K562 (cell line): ENCODE measurements around the gene RNASEH2A. TPM values are rescaled to one million over a fixed set of nuclear protein-coding genes. Genes with fewer than 3 reads are reported as not detected.

Experiments used
- ATF7 ChIP-seq: fragments of 450-650 bp; IDR thresholded peaks from 2 replicates; pipeline ENCODE4 v1.7.1; 2014; ENCODE audit warnings: mild to moderate bottlenecking, moderate library complexity
- CC2D1A ChIP-seq: fragments of 450-650 bp; IDR thresholded peaks from 2 replicates; pipeline ENCODE4 v1.6.1; 2017; ENCODE audit warnings: mild to moderate bottlenecking
- ETV1 ChIP-seq: fragments of 450-650 bp; conservative IDR thresholded peaks from 2 replicates; pipeline ENCODE4 v1.6.1; 2016; ENCODE audit warnings: missing genetic modification characterization, control low read depth, low read depth, missing compliant biosample characterization
- GMEB1 ChIP-seq: fragments of 250-450 bp; sonication (Bioruptor Pico); IDR thresholded peaks from 2 replicates; pipeline ENCODE4 v1.4.0; 2020; ENCODE audit warnings: mild to moderate bottlenecking
- HIVEP1 ChIP-seq: fragments of 250-450 bp; sonication (Bioruptor Pico); IDR thresholded peaks from 2 replicates; pipeline ENCODE4 v1.4.0; 2020; ENCODE audit warnings: mild to moderate bottlenecking
- L3MBTL2 ChIP-seq: fragments of 450-650 bp; IDR thresholded peaks from 2 replicates; pipeline ENCODE4 v1.6.1; 2016; ENCODE audit warnings: mild to moderate bottlenecking, moderate library complexity
- LCOR ChIP-seq: sonication (generic); formaldehyde crosslinking; IDR thresholded peaks from 2 replicates; pipeline ENCODE4 v1.8.0; 2022; ENCODE audit warnings: mild to moderate bottlenecking, missing genetic modification reagents
- MCM5 ChIP-seq: fragments of 450-650 bp; IDR thresholded peaks from 2 replicates; pipeline ENCODE4 v1.6.1; 2016; ENCODE audit warnings: low read depth
- NCOA4 ChIP-seq: fragments of 450-650 bp; IDR thresholded peaks from 2 replicates; pipeline ENCODE4 v1.6.1; 2018; ENCODE audit warnings: mild to moderate bottlenecking; ENCODE audit not compliant: partially characterized antibody
- SAP30 ChIP-seq: fragments of 200-600 bp; sonication (generic); IDR thresholded peaks from 2 replicates; pipeline ENCODE4 v1.6.1; 2012; ENCODE audit warnings: borderline replicate concordance, low read depth, mild to moderate bottlenecking, moderate library complexity, low read length, control low read depth, inconsistent platforms; ENCODE audit not compliant: insufficient read depth, poor library complexity, severe bottlenecking
- TRIM24 ChIP-seq, 2 experiments: fragments of 450-650 bp; IDR thresholded peaks; 2 replicates each; pipeline ENCODE4 v1.6.1; 2016
- TRIM25 ChIP-seq: fragments of 450-650 bp; IDR thresholded peaks from 2 replicates; pipeline ENCODE4 v1.7.0; 2016; ENCODE audit warnings: borderline replicate concordance
- ZNF184 ChIP-seq: sonication (generic); formaldehyde crosslinking; IDR thresholded peaks from 2 replicates; pipeline ENCODE4 v1.5.0; 2020; ENCODE audit warnings: missing genetic modification reagents
- ZNF277 ChIP-seq: fragments of 250-450 bp; sonication (Bioruptor Pico); IDR thresholded peaks from 2 replicates; pipeline ENCODE4 v1.8.0; 2022; ENCODE audit warnings: inconsistent platforms, mild to moderate bottlenecking, moderate library complexity, borderline replicate concordance
- ZNF280B ChIP-seq: fragments of 250-450 bp; sonication (Bioruptor Pico); IDR thresholded peaks from 2 replicates; pipeline ENCODE4 v1.5.1; 2021; ENCODE audit warnings: mild to moderate bottlenecking
- ZNF347 ChIP-seq: fragments of 450-650 bp; formaldehyde crosslinking; IDR thresholded peaks from 2 replicates; pipeline ENCODE4 v1.4.0; 2020; ENCODE audit warnings: low read depth, mild to moderate bottlenecking, moderate library complexity
- ZNF354B ChIP-seq: fragments of 250-450 bp; sonication (Bioruptor Pico); IDR thresholded peaks from 2 replicates; pipeline ENCODE4 v1.4.0; 2020
- ZNF551 ChIP-seq: fragments of 250-450 bp; sonication (Bioruptor Pico); IDR thresholded peaks from 2 replicates; pipeline ENCODE4 v1.5.0; 2021; ENCODE audit warnings: mild to moderate bottlenecking, moderate library complexity
- polyA plus RNA-seq, 8 experiments: library from polyadenylated mRNA; depleted of rRNA in 4 of 8; stranded (reverse) in 5 of 8; unstranded in 3 of 8; fragments of >200 nt; fragmentation: Nextera tagmentation in 2 of 8; fragmentation: Illumina TruSeq in 1 of 8; extraction: Ambion mirVana in 2 of 8; extraction: Trizol in 1 of 8; gene quantifications; 2 replicates each; pipeline versions ENCODE4 v1.2.1 to v1.2.3, GENCODE V29; 2011 to 2014; ENCODE audit warnings: inconsistent platforms in 1 of 8, missing spikeins in 1 of 8
- total RNA-seq, 7 experiments: library from RNA; depleted of rRNA in 6 of 7; stranded (reverse); fragments of >200 nt in 6 of 7; fragmentation: Illumina TruSeq in 2 of 7; extraction: Trizol in 2 of 7; gene quantifications; 2 replicates each; pipeline versions ENCODE4 v1.2.1 to v1.2.3, GENCODE V29; 2011 to 2021; ENCODE audit warnings: low replicate concordance in 1 of 7

RNASEH2A gene
- total and polyA plus RNA-seq, 9 of the 15 experiments (the other 6 are each of a cell fraction or from before 2014, with no cell fraction given): 22.3 to 78.0 (median 61.7) TPM

GRCh38 chr19:12777217-12778016 lies 29.0 kb upstream of the RNASEH2A start (continued):
- TF ChIP-seq GMEB1 (CRISPR knock-in tag) (no peak), TRIM25 (no peak), ZNF184 (CRISPR knock-in tag) (no peak), MCM5 (no peak), CC2D1A (no peak), NCOA4 (no peak), TRIM24 (IDR thresholded peaks at IDR 0.05) (no peak), HIVEP1 (CRISPR knock-in tag) (no peak), ZNF347 (no peak), ZNF551 (CRISPR knock-in tag) (no peak), ATF7 (peak; percentile 28; the same call in 1 of the 2 replicates), L3MBTL2 (no peak), SAP30 (no peak), LCOR (CRISPR knock-in tag) (peak; percentile 84), ZNF354B (no peak), ETV1 (0 out of 2 replicates have a peak, but pooled peaks have one; percentile 23), ZNF277 (no peak), ZNF280B (no peak)
